Subcutaneous preadipocyte (primary cell): Measurements from ENCODE around the gene ZNF585A. TPM values are rescaled to one million over a fixed set of nuclear protein-coding genes. Genes with fewer than 3 reads are reported as not detected.

Source experiments
- total RNA-seq: library from RNA; depleted of rRNA; stranded (reverse); fragments of >200 nt; gene quantifications from 2 replicates; pipeline ENCODE4 v1.2.3, GENCODE V29; 2012

ZNF585A gene
- total RNA-seq = 3.1 and 6.6 TPM in 2 replicates

DNA sequence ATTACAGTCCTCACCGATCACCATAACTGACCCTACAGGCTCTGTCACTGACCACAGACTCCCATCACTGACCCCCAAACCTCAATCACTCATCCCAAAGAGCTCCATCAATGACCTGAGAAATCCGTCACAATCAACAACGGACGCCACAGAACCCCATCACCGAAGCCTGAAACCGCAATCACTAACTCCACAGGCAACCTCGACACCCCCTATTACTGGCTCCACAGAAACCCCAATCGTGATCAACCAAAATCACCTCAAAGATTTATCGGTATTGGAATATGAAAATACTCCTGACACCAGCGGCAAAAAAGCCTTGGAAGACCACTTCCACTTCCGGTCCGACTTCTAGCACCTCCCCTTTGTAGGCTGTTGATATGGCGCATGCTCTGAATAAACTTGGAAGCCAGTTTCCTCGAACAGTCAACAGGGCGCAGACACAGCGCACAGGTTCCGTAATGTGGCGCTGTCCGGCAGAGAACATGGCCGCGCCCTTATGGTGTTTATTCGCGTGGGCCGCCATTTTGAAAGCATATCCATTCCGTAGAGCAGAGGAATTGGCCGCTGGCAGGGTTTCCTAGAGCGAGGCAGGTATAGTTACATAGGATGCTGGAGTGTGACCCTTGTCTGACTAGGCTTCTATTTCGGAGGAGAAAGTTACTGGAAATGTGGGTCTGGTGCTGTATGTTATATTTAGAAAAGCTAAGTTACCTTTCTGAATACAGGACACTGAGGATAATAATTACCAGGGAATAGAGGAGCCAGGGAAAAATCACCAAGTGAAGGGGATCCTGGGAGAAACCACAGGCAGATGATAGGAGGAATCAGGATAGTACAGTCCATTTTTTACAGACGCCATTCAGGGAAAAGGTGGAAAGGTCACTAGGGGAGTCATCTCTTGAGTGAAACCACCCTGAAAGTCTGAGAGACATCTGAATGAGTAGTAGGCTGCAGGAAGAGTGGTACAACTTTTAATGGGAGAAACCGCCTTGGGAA is at the start of gene ZNF585A:
ZNF585A (minus strand) TSS at position 328 of the 999 bp plus-strand sequence. CDS start 2,785 bp downstream, outside the sequence.

GRCh38 chr19:37217775-37218591 is 45.5 kb upstream of the ZNF585A start, which contains the start of gene ZNF383:
TSS of gene ZNF383 (plus strand) at chr19:37218214. CDS start at chr19:37230454, 12,240 bp downstream.

Other genes starting within 250 kb of the ZNF585A start
- 5.9 and 6.2 TPM in 2 replicates for gene ZNF420, start 94.3 kb downstream of the ZNF585A start, total RNA-seq
- 14.7 and 18.0 TPM in 2 replicates for gene ZNF585B, start 37.8 kb upstream of the ZNF585A start, total RNA-seq
- 4.0 and 5.5 TPM in 2 replicates for gene ZNF383, start 45.5 kb upstream of the ZNF585A start, total RNA-seq
- gene ZNF527, start 198.4 kb upstream of the ZNF585A start, total RNA-seq = 3.3 and 3.7 TPM in 2 replicates